ENCODE data around the gene PLXND1.
A peak's percentile ranks its signal among the peaks of the same experiment; 100 is the strongest.

Gene PLXND1

GRCh38 chr3:129530821-129531220 lies 75.7 kb downstream of the PLXND1 start:
- DNase-seq (ENCODE audit: low spot score), result no peak
- in situ Hi-C loops (cut with MboI; ENCODE audit: low pct_unique_long_range_greater_than_20kb, low sequenced_read_pairs, unreplicated experiment), result no loop called here
- TF ChIP-seq CTCF (IDR thresholded peaks at IDR 0.05; ENCODE audit: extremely low read depth, insufficient read depth, missing control alignments), result no peak

DNA sequence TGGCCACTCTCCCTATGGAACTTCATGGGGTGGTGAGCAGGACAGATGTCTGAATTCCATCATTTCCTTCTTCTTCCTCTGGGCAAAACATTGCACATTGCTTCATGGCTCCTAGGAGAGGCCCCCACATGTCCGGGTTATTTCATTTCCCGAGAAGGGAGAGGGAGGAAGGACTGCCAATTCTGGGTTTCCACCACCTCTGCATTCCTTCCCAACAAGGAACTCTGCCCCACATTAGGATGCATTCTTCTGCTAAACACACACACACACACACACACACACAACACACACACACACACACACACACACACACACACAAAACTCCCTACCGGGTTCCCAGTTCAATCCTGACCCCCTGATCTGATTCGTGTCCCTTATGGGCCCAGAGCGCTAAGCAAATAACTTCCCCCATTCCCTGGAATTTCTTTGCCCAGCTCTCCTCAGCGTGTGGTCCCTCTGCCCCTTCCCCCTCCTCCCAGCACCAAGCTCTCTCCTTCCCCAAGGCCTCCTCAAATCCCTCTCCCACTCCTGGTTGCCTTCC lies 76.2 kb downstream of the PLXND1 start:
- no peak for DNase-seq (ENCODE audit: low spot score)
- in situ Hi-C loops (cut with MboI; ENCODE audit: low pct_unique_long_range_greater_than_20kb, low sequenced_read_pairs, unreplicated experiment), result no loop called here
- no peak for TF ChIP-seq CTCF (IDR thresholded peaks at IDR 0.05; ENCODE audit: extremely low read depth, insufficient read depth, missing control alignments)

GRCh38 chr3:129529436-129530210 lies 76.9 kb downstream of the PLXND1 start:
- TF ChIP-seq CTCF (IDR thresholded peaks at IDR 0.05; ENCODE audit: extremely low read depth, insufficient read depth, missing control alignments), result no peak
- in situ Hi-C loops (cut with MboI; ENCODE audit: low pct_unique_long_range_greater_than_20kb, low sequenced_read_pairs, unreplicated experiment), result no loop called here
- DNase-seq (ENCODE audit: low spot score), result no peak

GRCh38 chr3:129528589-129529100 lies 77.8 kb downstream of the PLXND1 start, which contains the start of gene RHO:
TSS of gene RHO (plus strand) at chr3:129528639. CDS start at chr3:129528734, 95 bp downstream.
- in situ Hi-C loops (cut with MboI; ENCODE audit: low pct_unique_long_range_greater_than_20kb, low sequenced_read_pairs, unreplicated experiment), result no loop called here
- TF ChIP-seq CTCF (IDR thresholded peaks at IDR 0.05; ENCODE audit: extremely low read depth, insufficient read depth, missing control alignments), result no peak
- DNase-seq (ENCODE audit: low spot score), result no peak

DNA sequence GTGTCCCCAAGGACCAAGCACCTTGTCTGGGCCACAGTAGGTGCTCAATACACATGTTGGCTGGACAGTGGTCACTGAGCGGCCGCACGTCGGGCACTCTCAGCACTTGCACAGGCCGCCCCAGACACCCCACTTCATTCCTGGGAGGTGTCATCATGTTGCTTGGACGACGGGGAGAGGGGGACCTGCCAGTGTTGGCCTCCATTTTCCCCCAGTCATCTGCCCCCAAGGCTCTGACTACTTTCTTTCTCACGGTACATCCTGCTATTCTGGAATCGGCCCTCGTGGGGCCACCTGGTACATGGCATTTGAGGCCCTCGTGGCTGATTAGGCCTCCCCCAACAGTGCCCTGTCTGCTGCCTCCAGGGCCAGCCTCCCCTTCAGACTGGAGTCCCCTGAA lies 79.2 kb downstream of the PLXND1 start:
- DNase-seq (ENCODE audit: low spot score), result no peak
- in situ Hi-C loops (cut with MboI; ENCODE audit: low pct_unique_long_range_greater_than_20kb, low sequenced_read_pairs, unreplicated experiment), result no loop called here
- TF ChIP-seq CTCF (IDR thresholded peaks at IDR 0.05; ENCODE audit: extremely low read depth, insufficient read depth, missing control alignments), result no peak

- no peak for TF ChIP-seq CTCF (IDR thresholded peaks at IDR 0.05; ENCODE audit: extremely low read depth, insufficient read depth, missing control alignments)
- peak; percentile 85 for DNase-seq (ENCODE audit: low spot score)
- in situ Hi-C loops (cut with MboI; ENCODE audit: low pct_unique_long_range_greater_than_20kb, low sequenced_read_pairs, unreplicated experiment), result no loop called here
These were observed 80.2 kb downstream of the PLXND1 start for GRCh38 chr3:129526121-129526900.

Measured in GM13977 (cell line).